ENCODE measurements around the gene CAMTA2.

GRCh38 chr17:4955091-4955490, 32.4 kb downstream of the CAMTA2 start:
- TF ChIP-seq, protein P1, sequence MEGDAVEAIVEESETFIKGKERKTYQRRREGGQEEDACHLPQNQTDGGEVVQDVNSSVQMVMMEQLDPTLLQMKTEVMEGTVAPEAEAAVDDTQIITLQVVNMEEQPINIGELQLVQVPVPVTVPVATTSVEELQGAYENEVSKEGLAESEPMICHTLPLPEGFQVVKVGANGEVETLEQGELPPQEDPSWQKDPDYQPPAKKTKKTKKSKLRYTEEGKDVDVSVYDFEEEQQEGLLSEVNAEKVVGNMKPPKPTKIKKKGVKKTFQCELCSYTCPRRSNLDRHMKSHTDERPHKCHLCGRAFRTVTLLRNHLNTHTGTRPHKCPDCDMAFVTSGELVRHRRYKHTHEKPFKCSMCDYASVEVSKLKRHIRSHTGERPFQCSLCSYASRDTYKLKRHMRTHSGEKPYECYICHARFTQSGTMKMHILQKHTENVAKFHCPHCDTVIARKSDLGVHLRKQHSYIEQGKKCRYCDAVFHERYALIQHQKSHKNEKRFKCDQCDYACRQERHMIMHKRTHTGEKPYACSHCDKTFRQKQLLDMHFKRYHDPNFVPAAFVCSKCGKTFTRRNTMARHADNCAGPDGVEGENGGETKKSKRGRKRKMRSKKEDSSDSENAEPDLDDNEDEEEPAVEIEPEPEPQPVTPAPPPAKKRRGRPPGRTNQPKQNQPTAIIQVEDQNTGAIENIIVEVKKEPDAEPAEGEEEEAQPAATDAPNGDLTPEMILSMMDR (conservative IDR thresholded peaks at IDR 0.05 in 1 of 2, IDR thresholded peaks at IDR 0.05 in 1 of 2; ENCODE audit: low read depth in 1 of 2, low read length in 2 of 2): no peak
- no peak for TF ChIP-seq EZH2 (IDR thresholded peaks at IDR 0.05; ENCODE audit: low read length, missing control alignments)

Measured in fibroblast of lung (primary cell).